Activated CD4-positive, alpha-beta T cell treated with anti-CD3 and anti-CD28 coated beads for 1 hour (primary cell): ENCODE data around the gene MOB4.

Experiments
- DNase-seq: peaks from one replicate; pipeline ENCODE4 v3.0.0-alpha.2; 2020

Gene MOB4

DNA sequence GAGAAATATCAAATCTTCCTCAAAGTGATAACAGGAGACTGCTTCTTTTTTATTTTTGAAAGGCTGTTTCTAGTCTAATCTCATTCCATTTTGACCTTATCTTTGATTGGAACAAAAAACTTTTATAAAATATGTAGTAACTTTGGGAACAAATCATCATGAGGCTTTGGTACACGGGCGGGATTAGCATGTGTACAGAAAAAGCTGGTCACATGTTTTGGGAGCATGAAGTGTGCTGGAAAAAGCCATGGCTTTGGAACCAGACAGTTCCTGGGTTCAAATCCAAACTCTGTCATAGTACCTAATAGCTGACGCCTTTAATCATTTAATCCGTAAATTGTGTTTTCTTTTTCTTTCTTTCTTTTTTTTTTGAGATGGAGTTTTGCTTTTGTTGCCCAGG is 81.3 kb downstream of the MOB4 start:
- no peak for DNase-seq

DNA sequence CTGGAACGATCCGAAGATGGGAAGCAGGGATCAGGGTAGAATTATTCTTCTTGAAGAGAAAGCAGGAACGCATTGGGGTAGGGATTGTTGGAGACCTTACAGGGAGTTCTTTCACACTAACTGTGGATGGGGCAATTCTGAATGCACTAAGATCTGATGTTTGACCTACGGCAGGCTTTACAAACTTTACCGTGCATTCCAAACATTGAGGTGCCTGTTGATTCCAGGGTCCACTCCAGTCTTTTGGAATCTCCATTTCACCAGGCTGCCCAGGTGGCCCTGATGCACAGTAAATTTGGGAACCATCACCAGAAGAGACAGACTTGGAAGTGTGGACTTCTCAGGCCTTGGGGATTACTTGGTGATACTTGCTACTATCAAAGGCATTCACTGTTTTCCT is 82.6 kb downstream of the MOB4 start:
- DNase-seq = no peak

DNA sequence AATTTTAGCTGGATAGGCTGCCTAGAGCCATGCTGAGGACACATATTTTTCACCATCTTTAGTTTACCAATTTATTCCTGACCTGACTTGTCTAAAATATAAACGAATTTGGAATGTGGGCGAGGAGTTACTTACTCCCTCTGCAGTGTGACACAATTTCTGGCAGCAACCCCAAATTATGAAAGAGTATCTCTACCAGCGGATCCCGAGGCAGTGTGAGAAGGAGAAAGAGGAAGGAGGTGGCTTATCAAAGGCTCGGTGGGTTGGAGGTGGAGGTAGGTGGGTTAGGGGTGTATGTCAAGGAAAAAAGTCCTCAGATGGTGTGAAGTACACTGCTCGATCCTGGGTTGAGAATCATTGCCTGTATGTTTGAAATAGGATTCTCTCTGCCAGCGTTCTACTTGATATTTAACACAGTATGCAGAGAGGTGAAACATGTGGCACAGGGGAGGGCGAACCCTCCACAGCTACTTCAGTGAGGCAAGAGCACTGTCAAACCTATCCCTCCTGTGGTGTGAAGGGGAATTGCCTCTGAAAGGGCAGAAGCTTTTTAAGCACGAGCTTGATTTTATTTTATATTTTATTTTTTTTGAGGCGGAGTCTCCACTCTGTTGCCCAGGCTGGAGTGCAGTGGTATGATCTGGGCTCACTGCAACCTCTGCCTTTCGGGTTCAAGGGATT is 83.6 kb downstream of the MOB4 start:
- no peak for DNase-seq

DNA sequence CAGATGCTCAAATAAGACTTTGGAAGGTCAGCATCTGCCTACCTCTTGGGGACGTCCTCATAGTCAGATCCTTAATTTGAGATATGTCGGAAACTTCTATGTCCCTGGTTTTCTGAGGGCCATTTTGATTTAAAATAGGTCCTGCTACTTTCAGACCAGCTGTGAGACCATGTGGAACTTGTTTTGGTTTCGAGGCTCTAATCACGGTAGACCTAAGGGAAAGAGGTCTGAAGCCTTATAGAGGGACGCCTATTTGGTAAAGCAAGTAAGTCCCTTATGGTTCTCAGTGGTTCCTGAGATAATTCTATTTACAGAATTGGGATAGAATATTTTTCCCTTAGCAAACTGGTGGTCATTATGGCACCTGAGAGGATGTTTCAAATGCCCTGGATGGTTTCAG is 84.4 kb downstream of the MOB4 start:
- DNase-seq = no peak

DNA sequence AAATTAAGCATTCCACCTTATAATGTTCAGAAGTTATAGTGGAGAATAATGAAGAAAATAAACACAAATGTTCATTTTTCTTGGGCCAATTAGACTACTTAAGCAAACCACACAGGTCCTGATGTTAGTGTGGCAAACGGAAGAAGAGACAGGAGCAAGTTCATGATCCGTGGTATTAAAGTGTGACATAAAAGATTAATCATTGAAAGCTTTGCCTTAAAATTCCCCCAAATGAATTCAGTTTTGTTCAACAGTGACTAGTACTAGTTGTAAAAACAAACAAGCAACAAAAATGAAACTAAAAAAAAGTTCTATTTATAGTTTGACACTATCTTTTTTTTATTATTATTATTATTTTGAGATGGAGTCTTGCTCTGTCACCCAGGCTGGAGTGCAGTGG is 85.9 kb downstream of the MOB4 start:
- no peak for DNase-seq
